HEK293T (cell line): ENCODE results near the gene NMT2.

Experiments
- CTCF ChIA-PET: fragments of 350-600 bp; formaldehyde crosslinking; extraction: SDS; loops from one replicate; lab custom pipeline; 2021; ENCODE audit warnings: antibody characterized with exemption, inconsistent platforms; lab: Yijun Ruan, JAX
- POLR2A ChIA-PET: fragments of 350-600 bp; formaldehyde crosslinking; extraction: SDS; loops from one replicate; lab custom pipeline; 2020; ENCODE audit warnings: antibody characterized with exemption, inconsistent platforms; lab: Yijun Ruan, JAX
- DNase-seq: peaks from one replicate; pipeline ENCODE4 v3.0.0; 2012; ENCODE audit warnings: mixed read lengths; ENCODE audit errors: extremely low spot score
- ARNT ChIP-seq: fragments of 450-650 bp; IDR thresholded peaks from 2 replicates; pipeline ENCODE4 v1.6.1; 2017; ENCODE audit warnings: mild to moderate bottlenecking
- BHLHE40 ChIP-seq: fragments of 450-650 bp; IDR thresholded peaks from 2 replicates; pipeline ENCODE4 v1.6.1; 2016; ENCODE audit warnings: mild to moderate bottlenecking, moderate library complexity, borderline replicate concordance
- CTBP1 ChIP-seq: fragments of 450-650 bp; IDR thresholded peaks from 2 replicates; pipeline ENCODE4 v1.6.1; 2016; ENCODE audit warnings: borderline replicate concordance
- ELF4 ChIP-seq: fragments of 450-650 bp; IDR thresholded peaks from 2 replicates; pipeline ENCODE4 v1.6.1; 2017; ENCODE audit warnings: antibody characterized with exemption
- FOXA1 ChIP-seq: fragments of 450-650 bp; IDR thresholded peaks from 2 replicates; pipeline ENCODE4 v1.6.1; 2016; ENCODE audit warnings: mild to moderate bottlenecking
- FOXK2 ChIP-seq: fragments of 450-650 bp; IDR thresholded peaks from 2 replicates; pipeline ENCODE4 v1.6.1; 2016; ENCODE audit warnings: mild to moderate bottlenecking
- FOXM1 ChIP-seq: fragments of 450-650 bp; IDR thresholded peaks from 2 replicates; pipeline ENCODE4 v1.6.1; 2017; ENCODE audit warnings: mild to moderate bottlenecking, borderline replicate concordance
- HDGF ChIP-seq: fragments of 450-650 bp; IDR thresholded peaks from 2 replicates; pipeline ENCODE4 v1.6.1; 2017; ENCODE audit warnings: antibody characterized with exemption, borderline replicate concordance
- L3MBTL2 ChIP-seq: fragments of 450-650 bp; conservative IDR thresholded peaks from 2 replicates; pipeline ENCODE4 v1.6.1; 2016; ENCODE audit warnings: mild to moderate bottlenecking
- LEF1 ChIP-seq: fragments of 450-650 bp; IDR thresholded peaks from 2 replicates; pipeline ENCODE4 v1.6.1; 2017; ENCODE audit warnings: mild to moderate bottlenecking, borderline replicate concordance
- NFRKB ChIP-seq: fragments of 450-650 bp; IDR thresholded peaks from 2 replicates; pipeline ENCODE4 v1.6.1; 2016; ENCODE audit warnings: mild to moderate bottlenecking, moderate library complexity
- PKNOX1 ChIP-seq: fragments of 450-650 bp; IDR thresholded peaks from 2 replicates; pipeline ENCODE4 v1.6.1; 2016
- SP1 ChIP-seq: fragments of 450-650 bp; IDR thresholded peaks from 2 replicates; pipeline ENCODE4 v1.6.1; 2017
- SUZ12 ChIP-seq: fragments of 450-650 bp; IDR thresholded peaks from 2 replicates; pipeline ENCODE4 v1.6.1; 2016; ENCODE audit warnings: mild to moderate bottlenecking
- TARDBP ChIP-seq: fragments of 450-650 bp; IDR thresholded peaks from 2 replicates; pipeline ENCODE4 v1.6.1; 2016
- ZNF384 ChIP-seq: fragments of 450-650 bp; IDR thresholded peaks from 2 replicates; pipeline ENCODE4 v1.6.1; 2016

The NMT2 gene

DNA sequence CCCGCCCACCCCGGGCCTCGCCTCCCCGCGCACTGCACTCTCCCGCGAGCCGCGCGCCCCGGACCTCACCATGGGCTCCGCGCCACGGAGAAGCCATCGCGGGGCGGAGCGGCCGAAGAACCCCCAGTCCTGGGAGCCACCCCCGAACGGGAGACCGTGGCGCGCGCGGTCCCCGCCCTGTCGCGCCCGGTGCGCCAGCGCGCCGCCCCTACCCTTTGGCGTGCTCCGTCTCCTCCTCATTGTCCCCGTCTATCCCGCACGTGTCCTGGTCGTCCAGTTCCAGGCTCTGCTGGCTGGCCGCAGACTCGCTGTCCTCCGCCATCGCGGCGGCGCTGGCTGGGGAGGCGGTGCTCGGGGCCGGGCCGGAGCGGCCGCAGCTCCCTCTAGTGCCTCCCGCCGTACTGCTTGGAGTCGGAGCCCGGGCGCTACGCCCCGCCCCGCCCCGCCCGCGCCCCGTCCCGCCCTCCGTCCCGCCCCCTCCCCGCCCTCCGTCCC, at the start of gene NMT2:
TSS of gene NMT2 (minus strand) at position 403 of the 495 bp plus-strand sequence. CDS start at position 322, 81 bp downstream.
- CTCF ChIA-PET = interaction anchor here (1.1 kb wide), 1 partner anchor 260 kb away, joined by 4 read pairs; no protein-coding TSS in a partner anchor

GRCh38 chr10:15216700-15217099, 48.2 kb upstream of the NMT2 start:
- POLR2A ChIA-PET = no interaction called here
- TF ChIP-seq PKNOX1 (no peak), SUZ12 (no peak), ZNF384 (no peak), FOXK2 (no peak), SP1 (no peak), NFRKB (no peak), HDGF (no peak), FOXA1 (no peak), ARNT (no peak), TARDBP (no peak), FOXM1 (no peak), CTBP1 (no peak), LEF1 (no peak), BHLHE40 (no peak), L3MBTL2 (no peak), ELF4 (no peak)
- DNase-seq = no peak
- CTCF ChIA-PET = no interaction called here

More for the DNA sequence above, at the start of gene NMT2:
- DNase-seq = no peak
- POLR2A ChIA-PET = interaction anchor here (0.5 to 2.0 kb wide), 10 partner anchors 9 to 369 kb away, joined by 3 to 14 read pairs (median 3); no protein-coding TSS in a partner anchor
- TF ChIP-seq CTBP1 = no peak
- TF ChIP-seq FOXA1 = no peak
- no peak for TF ChIP-seq NFRKB
- no peak for TF ChIP-seq ZNF384
- TF ChIP-seq ELF4 = no peak
- no peak for TF ChIP-seq ARNT
- no peak for TF ChIP-seq SP1
- no peak for TF ChIP-seq TARDBP
- TF ChIP-seq HDGF = no peak
- no peak for TF ChIP-seq L3MBTL2
- no peak for TF ChIP-seq FOXM1
- no peak for TF ChIP-seq FOXK2
- TF ChIP-seq BHLHE40 = no peak
- TF ChIP-seq LEF1 = no peak
- no peak for TF ChIP-seq SUZ12
- TF ChIP-seq PKNOX1 = no peak

- no peak for DNase-seq
- POLR2A ChIA-PET = interaction anchor here (0.9 kb wide), 1 partner anchor 10 kb away, joined by 3 read pairs; no protein-coding TSS in a partner anchor
- TF ChIP-seq TARDBP = no peak
- no peak for TF ChIP-seq NFRKB
- TF ChIP-seq LEF1 = no peak
- no peak for TF ChIP-seq HDGF
- no peak for TF ChIP-seq ELF4
- TF ChIP-seq ZNF384 = no peak
- no peak for TF ChIP-seq FOXA1
- TF ChIP-seq CTBP1 = no peak
- no peak for TF ChIP-seq SP1
- CTCF ChIA-PET = interaction anchor here (0.5 kb wide), 1 partner anchor 22 kb away, joined by 3 read pairs; no protein-coding TSS in a partner anchor
Measured at GRCh38 chr10:15214237-15214636, 45.7 kb upstream of the NMT2 start.

GRCh38 chr10:15213461-15213861, 45.0 kb upstream of the NMT2 start:
- POLR2A ChIA-PET = interaction anchor here (0.9 kb wide), 1 partner anchor 10 kb away, joined by 3 read pairs; no protein-coding TSS in a partner anchor
- CTCF ChIA-PET = no interaction called here
- DNase-seq = no peak
- TF ChIP-seq L3MBTL2 = no peak
- TF ChIP-seq FOXM1 = no peak
- no peak for TF ChIP-seq SUZ12
- no peak for TF ChIP-seq TARDBP
- TF ChIP-seq PKNOX1 = no peak
- no peak for TF ChIP-seq ARNT
- TF ChIP-seq LEF1 = no peak
- no peak for TF ChIP-seq ELF4
- no peak for TF ChIP-seq ZNF384
- TF ChIP-seq NFRKB = no peak
- TF ChIP-seq SP1 = no peak
- TF ChIP-seq CTBP1 = no peak
- no peak for TF ChIP-seq FOXK2
- TF ChIP-seq FOXA1 = no peak
- no peak for TF ChIP-seq BHLHE40
- TF ChIP-seq HDGF = no peak

- no peak for DNase-seq
- TF ChIP-seq CTBP1 (no peak), NFRKB (no peak), FOXK2 (no peak), SUZ12 (no peak), LEF1 (no peak), ARNT (no peak), TARDBP (no peak), BHLHE40 (no peak), HDGF (no peak), SP1 (no peak), PKNOX1 (no peak), L3MBTL2 (no peak), FOXM1 (no peak), ZNF384 (no peak), ELF4 (no peak), FOXA1 (no peak)
- ChIA-PET CTCF (interaction anchor here (0.7 to 1.7 kb wide), 2 partner anchors 28 to 33 kb away, joined by 5 read pairs; no protein-coding TSS in a partner anchor), POLR2A (no interaction called here)
Measured at GRCh38 chr10:15211464-15211979, 43.0 kb upstream of the NMT2 start.
